Suprapubic skin (tissue), 4 donors: Measurements from ENCODE around the gene CLMN.

ENCODE experiments used
- EP300 ChIP-seq: sonication (generic); formaldehyde crosslinking; IDR thresholded peaks from one replicate; pipeline ENCODE4 v1.6.1; 2017; ENCODE audit warnings: antibody characterized with exemption
- POLR2A ChIP-seq, 2 donors: fragments of 450-650 bp; IDR thresholded peaks; one replicate each; pipeline ENCODE4 v1.6.1; 2017; ENCODE audit warnings: antibody characterized with exemption in 2 of 2, mild to moderate bottlenecking in 2 of 2, moderate library complexity in 2 of 2
- POLR2AphosphoS5 ChIP-seq, 3 donors: sonication (generic); formaldehyde crosslinking; IDR thresholded peaks; one replicate each; pipeline ENCODE4 v1.6.1; 2017; ENCODE audit warnings: antibody characterized with exemption in 3 of 3

GRCh38 chr14:95308073-95308472 lies 11.6 kb downstream of the CLMN start:
- TF ChIP-seq POLR2A (IDR thresholded peaks at IDR 0.05) (no peak), POLR2AphosphoS5 (IDR thresholded peaks at IDR 0.05) (no peak), EP300 (no peak)
